VCaP (cell line): Measurements from ENCODE around the gene KDM7A.

ENCODE experiments used
- H3K27ac ChIP-seq: fragments of 450-650 bp; 2 replicates; pipeline ENCODE4 v1.5.1; 2017
- CTCF ChIP-seq: fragments of 450-650 bp; conservative IDR thresholded peaks from 2 replicates; pipeline ENCODE4 v1.5.1; 2017; ENCODE audit warnings: mild to moderate bottlenecking, moderate library complexity

Gene KDM7A

DNA sequence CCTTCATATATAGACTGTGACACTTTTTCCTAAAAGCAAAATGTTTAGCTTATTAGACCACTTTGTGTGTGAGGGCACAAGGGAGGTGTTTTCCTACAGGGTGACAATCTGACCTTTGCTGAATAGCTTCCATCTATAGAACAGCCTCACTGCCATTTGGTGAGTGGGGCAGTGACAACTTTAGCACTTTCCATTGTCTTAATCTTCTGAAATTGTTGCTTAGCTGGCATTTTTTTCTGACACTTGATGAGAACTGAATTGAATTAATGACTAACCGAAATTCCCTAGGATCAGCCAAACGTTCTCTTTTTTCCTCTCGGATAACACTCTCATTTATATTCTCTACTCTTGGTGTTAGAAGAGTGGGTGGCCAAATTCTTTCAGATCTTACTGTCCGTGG, 30.2 kb downstream of the KDM7A start:
- H3K27ac ChIP-seq = no peak overlapping the region
- TF ChIP-seq CTCF = no peak

GRCh38 chr7:140145709-140146108, 31.1 kb downstream of the KDM7A start:
- no peak overlapping the region for H3K27ac ChIP-seq
- no peak for TF ChIP-seq CTCF

DNA sequence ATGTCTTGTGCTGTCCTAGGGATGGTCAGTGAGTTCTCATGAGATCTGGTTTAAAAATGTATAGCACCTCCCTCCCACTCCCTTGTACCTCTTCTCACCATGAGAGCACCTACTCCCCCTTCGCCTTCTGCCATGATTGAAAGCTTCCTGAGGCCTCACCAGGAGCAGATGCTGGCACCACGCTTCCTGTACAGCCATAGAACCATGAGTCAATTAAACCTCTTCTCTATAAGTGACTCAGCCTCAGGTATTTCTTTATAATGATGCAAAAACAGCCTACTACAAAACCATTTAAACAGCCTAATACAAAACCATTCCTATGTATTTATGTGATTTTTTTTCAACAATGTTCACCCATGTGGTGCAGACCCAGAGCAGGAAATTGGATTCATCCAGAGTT, 32.0 kb downstream of the KDM7A start:
- no peak for TF ChIP-seq CTCF

GRCh38 chr7:140143997-140144396, 32.8 kb downstream of the KDM7A start:
- no peak for TF ChIP-seq CTCF
- peak overlapping the region; percentile 19 for H3K27ac ChIP-seq

More for the DNA sequence above, 32.0 kb downstream of the KDM7A start:
- H3K27ac ChIP-seq = peak overlapping the region; percentile 19; the same call in 1 of the 2 replicates

GRCh38 chr7:140142031-140142430, 34.8 kb downstream of the KDM7A start:
- TF ChIP-seq CTCF = no peak
- no peak overlapping the region for H3K27ac ChIP-seq

DNA sequence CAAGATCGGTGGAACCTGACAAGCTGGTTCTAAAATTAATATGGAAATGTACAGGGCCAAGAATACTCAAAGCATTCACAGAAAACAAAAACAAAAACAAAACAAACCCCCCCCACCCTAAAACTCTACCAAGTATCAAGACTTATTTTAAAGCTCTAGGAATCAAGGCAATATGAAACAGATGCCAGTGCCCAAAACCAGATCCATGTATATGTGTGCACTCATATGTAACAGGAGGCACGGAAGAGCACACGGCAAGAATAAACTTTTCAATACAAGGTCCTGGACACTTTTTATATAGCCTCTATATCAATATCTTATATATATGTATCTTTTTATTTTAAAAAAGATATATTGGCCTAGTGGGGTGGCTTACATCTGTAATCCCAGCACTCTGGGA, 35.5 kb downstream of the KDM7A start:
- no peak for TF ChIP-seq CTCF
- no peak overlapping the region for H3K27ac ChIP-seq

DNA sequence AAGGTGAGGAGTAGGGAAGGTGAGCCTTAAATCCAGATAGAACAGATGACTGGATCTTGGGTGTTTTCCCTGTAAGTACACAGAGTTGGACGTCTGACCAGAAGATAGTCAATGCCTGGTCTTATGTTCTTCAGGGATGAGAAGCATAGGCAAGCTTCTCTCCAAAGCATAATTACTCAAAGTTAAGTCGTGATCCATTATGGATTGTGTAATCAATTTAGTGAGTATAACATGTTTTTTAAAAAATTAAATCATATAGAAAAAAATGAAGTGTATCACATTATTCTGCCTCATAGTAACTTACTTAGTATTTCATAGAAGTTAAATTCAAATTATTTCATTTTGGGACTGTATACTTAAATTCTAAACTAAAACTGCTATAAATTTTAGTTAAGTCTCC, 39.7 kb downstream of the KDM7A start:
- H3K27ac ChIP-seq = no peak overlapping the region
- no peak for TF ChIP-seq CTCF

- H3K27ac ChIP-seq = no peak overlapping the region
- no peak for TF ChIP-seq CTCF
Measured at GRCh38 chr7:140136073-140136472, 40.7 kb downstream of the KDM7A start.
